ENCODE results near the gene RPL27A. TPM values are rescaled to one million over a fixed set of nuclear protein-coding genes. Genes with fewer than 3 reads are reported as not detected.

RPL27A gene
- total RNA-seq, 1 experiment from 2014 or later, result 1,103 TPM

DNA sequence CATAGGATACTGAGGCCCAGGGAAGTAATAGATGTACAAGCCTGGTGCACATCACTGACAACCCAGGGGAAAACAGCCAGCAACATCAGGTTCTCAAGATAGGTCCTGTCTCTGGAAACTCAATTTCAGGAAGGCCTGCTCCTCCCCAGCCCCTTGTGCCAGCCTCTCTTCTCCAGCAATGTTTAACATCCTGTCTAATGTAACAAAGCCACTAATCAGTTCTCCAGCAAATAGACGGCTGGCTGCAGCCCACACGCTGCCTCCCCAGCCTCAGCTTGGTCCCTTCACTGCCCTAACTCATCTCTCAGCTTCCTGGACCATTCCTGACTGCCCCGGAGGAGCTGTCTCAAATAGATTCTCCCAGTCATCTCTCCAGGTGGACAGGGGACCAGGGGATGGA, 37.8 kb downstream of the RPL27A start (continued):
- TF ChIP-seq, protein P1, sequence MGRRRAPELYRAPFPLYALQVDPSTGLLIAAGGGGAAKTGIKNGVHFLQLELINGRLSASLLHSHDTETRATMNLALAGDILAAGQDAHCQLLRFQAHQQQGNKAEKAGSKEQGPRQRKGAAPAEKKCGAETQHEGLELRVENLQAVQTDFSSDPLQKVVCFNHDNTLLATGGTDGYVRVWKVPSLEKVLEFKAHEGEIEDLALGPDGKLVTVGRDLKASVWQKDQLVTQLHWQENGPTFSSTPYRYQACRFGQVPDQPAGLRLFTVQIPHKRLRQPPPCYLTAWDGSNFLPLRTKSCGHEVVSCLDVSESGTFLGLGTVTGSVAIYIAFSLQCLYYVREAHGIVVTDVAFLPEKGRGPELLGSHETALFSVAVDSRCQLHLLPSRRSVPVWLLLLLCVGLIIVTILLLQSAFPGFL (CRISPR knock-in tag; IDR thresholded peaks at IDR 0.05; ENCODE audit: borderline replicate concordance), result no peak
- TF ChIP-seq GRHL2 (CRISPR knock-in tag; IDR thresholded peaks at IDR 0.05; ENCODE audit: insufficient replicate concordance, severe bottlenecking) (no peak), TEAD4 (CRISPR knock-in tag; IDR thresholded peaks at IDR 0.05) (no peak), MXD4 (CRISPR knock-in tag; IDR thresholded peaks at IDR 0.05; ENCODE audit: borderline replicate concordance) (no peak), ELF4 (CRISPR knock-in tag; IDR thresholded peaks at IDR 0.05; ENCODE audit: low read depth) (no peak)

DNA sequence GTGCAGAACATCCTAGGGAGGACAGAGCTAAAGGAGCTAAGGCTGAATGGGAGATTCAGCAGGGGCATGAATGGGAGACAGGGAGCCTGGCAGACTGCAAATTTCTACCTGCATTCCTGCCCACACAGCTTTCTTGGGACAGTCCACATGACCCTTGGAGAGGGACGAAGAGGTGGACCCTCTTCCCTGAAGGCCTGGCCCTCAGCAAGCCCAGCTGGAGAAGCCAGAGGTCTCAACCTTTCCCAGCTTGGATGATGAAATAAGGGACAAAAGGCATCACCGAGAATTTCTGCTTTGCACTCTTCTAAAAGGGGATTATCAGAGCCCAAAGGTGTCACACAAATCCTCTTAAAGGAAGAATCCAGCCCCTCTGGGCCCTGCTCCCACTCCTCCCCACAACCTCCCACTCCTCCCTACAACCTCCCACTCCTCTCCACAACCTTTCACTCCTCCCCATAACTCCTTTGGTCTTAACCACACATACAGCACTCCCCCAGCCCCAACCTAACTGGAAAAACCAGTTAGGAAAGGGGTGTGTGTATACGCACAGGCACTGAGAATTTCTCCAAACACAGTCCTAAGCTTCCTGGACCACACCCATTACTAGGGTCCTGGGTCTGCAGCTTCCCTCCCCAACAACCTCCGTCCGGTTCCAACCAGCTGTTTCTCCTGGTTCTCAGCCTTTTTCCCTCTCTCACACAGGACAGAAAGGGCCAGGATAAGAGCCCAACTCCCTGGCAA, 38.4 kb downstream of the RPL27A start:
- TF ChIP-seq JUN (CRISPR knock-in tag; IDR thresholded peaks at IDR 0.05) (no peak), JAZF1 (CRISPR knock-in tag; IDR thresholded peaks at IDR 0.05) (no peak), ZNF232 (CRISPR knock-in tag; IDR thresholded peaks at IDR 0.05) (no peak), TEAD1 (CRISPR knock-in tag; IDR thresholded peaks at IDR 0.05) (no peak), ZNF263 (CRISPR knock-in tag; IDR thresholded peaks at IDR 0.05; ENCODE audit: low read depth) (peak; percentile 72; the same call in 1 of the 2 replicates), ATF1 (CRISPR knock-in tag; IDR thresholded peaks at IDR 0.05) (no peak)
- peaks cover 11% of the 10 kb centered on the region; the same call in 1 of the 2 replicates for H3K36me3 Mint-ChIP-seq
- H3K27me3 Mint-ChIP-seq (ENCODE audit: low read depth), result no peaks in the 10 kb centered on the region
- DNase-seq (ENCODE audit: low spot score), result no peak
- peaks cover 57% of the 10 kb centered on the region for H3K4me1 Mint-ChIP-seq
- no peaks in the 10 kb centered on the region for H3K9me3 Mint-ChIP-seq
- ATAC-seq, result peak; percentile 58
- CTCF ChIA-PET, result interaction anchor here (0.6 to 1.9 kb wide), 3 partner anchors 10 to 239 kb away, joined by 3 to 6 read pairs (median 3); no protein-coding TSS in a partner anchor
- POLR2A ChIA-PET, result interaction anchor here (0.6 to 1.2 kb wide), 2 partner anchors 9 to 266 kb away, joined by 4 to 6 read pairs; no protein-coding TSS in a partner anchor
- H3K4me3 Mint-ChIP-seq, result no peak overlapping the region
- H3K27ac Mint-ChIP-seq, result peak overlapping the region; percentile 78; the same call in 1 of the 2 replicates

DNA sequence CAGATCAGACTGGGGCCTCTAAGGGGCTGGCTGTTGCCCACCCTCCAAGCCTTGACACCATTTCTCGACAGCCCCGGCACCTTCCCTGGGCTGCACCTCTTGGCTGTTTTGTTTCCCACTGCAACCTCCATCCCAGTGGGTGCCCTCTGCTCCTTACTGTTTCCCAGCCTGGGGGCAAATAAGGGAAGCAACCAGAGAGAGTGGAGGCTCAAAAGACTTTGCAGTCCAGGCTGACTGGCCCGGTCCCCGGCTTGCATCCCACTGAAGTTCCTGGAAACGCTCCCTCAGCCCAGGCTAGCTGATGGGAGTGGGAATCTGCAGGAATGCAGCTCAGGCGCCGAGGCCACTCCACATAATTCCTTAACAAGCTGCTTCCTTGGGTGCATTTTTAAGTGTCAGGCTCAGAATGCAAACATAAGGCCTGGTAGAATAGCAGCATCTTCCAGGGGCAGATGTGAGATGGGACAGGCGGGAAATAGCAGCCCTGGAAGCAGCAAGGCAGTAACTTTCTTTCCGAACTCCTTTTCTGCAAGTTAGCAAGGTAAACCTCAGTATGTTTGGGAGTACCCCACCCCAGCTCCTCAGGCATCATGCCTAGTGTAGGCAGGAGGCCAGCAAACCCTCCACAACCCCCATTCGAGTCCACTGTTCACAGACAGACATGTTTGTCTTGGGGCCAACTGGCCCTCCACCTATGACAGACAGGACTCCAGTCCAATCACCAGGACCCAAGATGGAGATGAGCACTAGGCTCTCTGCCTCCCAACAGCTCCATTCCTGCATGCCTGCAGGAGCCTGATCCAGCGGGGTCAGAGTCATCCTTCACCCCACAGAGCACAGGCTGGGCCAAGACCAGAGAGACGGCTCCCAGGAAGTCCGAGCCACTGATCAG, 39.3 kb downstream of the RPL27A start:
- DNase-seq (ENCODE audit: low spot score) (no peak), ATAC-seq (peak; percentile 27)
- H3K4me1 Mint-ChIP-seq, result peaks cover 57% of the 10 kb centered on the region
- peak overlapping the region; percentile 89 for H3K27ac Mint-ChIP-seq
- ChIA-PET CTCF (interaction anchor here (0.6 to 1.9 kb wide), 3 partner anchors 9 to 110 kb away, joined by 3 to 6 read pairs (median 3); no protein-coding TSS in a partner anchor), POLR2A (no interaction called here)
- H3K9me3 Mint-ChIP-seq, result no peaks in the 10 kb centered on the region
- no peak overlapping the region for H3K4me3 Mint-ChIP-seq
- H3K36me3 Mint-ChIP-seq, result peaks cover 8% of the 10 kb centered on the region; the same call in 1 of the 2 replicates
- no peak for TF ChIP-seq ZNF121 (CRISPR knock-in tag; IDR thresholded peaks at IDR 0.05)
- TF ChIP-seq NFYB (CRISPR knock-in tag; conservative IDR thresholded peaks at IDR 0.05; ENCODE audit: low read depth), result 0 out of 2 replicates have a peak, but pooled peaks have one; percentile 35
- H3K27me3 Mint-ChIP-seq (ENCODE audit: low read depth), result no peaks in the 10 kb centered on the region

DNA sequence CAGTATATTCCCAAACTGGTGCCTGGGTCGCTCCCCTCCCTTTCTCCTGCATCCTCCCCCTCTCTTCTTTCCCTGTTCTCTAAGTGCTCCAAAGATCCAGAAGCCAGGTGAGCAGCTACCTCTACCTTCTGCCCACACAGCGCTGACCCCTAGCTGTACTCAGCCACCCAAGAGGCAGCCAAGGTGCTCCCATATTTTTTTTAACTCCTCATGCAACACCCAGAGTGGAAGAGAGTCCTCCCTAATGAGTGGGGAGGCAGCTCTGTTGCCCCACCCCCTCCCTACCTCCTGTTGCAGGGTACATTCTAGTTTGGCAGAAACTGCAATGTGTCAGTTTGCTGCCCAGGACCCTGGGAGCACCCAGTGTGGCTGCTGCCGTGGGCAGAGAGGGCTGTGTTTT, 40.2 kb downstream of the RPL27A start:
- Mint-ChIP-seq H3K36me3 (no peaks in the 10 kb centered on the region), H3K9me3 (no peaks in the 10 kb centered on the region), H3K4me1 (peaks cover 51% of the 10 kb centered on the region), H3K4me3 (no peak overlapping the region), H3K27ac (peak overlapping the region; percentile 68), H3K27me3 (ENCODE audit: low read depth) (no peaks in the 10 kb centered on the region)
- ChIA-PET CTCF (interaction anchor here (0.9 kb wide), 1 partner anchor 77 kb away, joined by 3 read pairs; no protein-coding TSS in a partner anchor), POLR2A (no interaction called here)
- no peak for DNase-seq (ENCODE audit: low spot score)
- TF ChIP-seq, protein P2, sequence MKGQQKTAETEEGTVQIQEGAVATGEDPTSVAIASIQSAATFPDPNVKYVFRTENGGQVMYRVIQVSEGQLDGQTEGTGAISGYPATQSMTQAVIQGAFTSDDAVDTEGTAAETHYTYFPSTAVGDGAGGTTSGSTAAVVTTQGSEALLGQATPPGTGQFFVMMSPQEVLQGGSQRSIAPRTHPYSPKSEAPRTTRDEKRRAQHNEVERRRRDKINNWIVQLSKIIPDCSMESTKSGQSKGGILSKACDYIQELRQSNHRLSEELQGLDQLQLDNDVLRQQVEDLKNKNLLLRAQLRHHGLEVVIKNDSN (CRISPR knock-in tag; IDR thresholded peaks at IDR 0.05), result no peak
- TF ChIP-seq TEAD4 (CRISPR knock-in tag; IDR thresholded peaks at IDR 0.05), result no peak
- TF ChIP-seq ZNF263 (CRISPR knock-in tag; IDR thresholded peaks at IDR 0.05; ENCODE audit: low read depth), result peak; percentile 31; the same call in 1 of the 2 replicates
- no peak for ATAC-seq
